ENCODE measurements around the gene SECISBP2. TPM values are rescaled to one million over a fixed set of nuclear protein-coding genes. Genes with fewer than 3 reads are reported as not detected.

Gene SECISBP2
- total RNA-seq, 2 experiments from 2014 or later: 56.4 to 59.4 TPM

DNA sequence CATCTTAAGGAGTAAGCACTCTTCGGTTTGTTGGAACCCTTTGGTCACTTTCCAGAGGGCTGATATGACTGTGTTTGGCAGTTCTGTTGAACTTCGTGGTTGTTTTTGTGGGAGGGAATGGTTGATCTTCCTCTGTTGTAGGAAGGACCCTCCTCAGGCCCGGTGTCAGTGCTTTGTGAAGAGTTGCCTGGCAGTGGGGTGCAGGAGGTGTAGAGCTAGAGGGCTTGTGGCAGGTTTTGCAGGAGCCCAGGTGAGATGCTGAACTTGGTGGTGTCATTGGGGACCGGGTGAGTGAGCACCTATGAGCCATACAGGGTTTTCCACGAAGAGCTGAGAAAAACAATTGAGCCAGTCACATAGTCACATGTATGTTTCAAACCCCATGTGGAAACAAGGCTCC lies 27.2 kb downstream of the SECISBP2 start:
- no peaks in the 10 kb centered on the region for H3K9me3 Mint-ChIP-seq
- H3K36me3 Mint-ChIP-seq: peaks cover 64% of the 10 kb centered on the region
- no peaks in the 10 kb centered on the region for H3K27me3 Mint-ChIP-seq
- no peak for ATAC-seq (ENCODE audit: low read depth)
- DNase-seq: no peak
- H3K27ac Mint-ChIP-seq: no peak overlapping the region
- H3K4me1 Mint-ChIP-seq: peaks cover 7% of the 10 kb centered on the region
- H3K4me3 Mint-ChIP-seq: no peak overlapping the region
- POLR2A ChIA-PET: no interaction called here

DNA sequence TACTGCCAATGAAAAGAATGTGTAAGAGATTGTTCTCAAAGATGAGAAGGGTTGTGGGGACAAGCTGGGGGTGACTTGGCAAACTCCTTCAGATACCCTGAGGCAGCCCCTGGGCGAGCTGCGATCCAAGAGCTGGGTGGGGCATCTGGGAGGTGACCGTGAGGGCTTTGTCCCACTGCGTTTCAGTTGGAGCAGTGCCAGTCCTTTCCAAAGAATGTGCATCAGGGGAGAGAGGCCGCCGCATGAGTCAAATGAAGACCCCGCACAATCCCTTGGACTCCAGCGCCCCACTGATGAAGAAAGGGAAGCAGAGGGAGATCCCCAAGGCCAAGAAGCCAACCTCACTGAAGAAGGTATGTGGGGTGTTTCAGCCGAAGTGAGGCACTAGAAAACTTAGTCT lies 28.4 kb downstream of the SECISBP2 start:
- H3K4me3 Mint-ChIP-seq: no peak overlapping the region
- DNase-seq (no peak), ATAC-seq (ENCODE audit: low read depth) (no peak)
- H3K36me3 Mint-ChIP-seq: peaks cover 67% of the 10 kb centered on the region
- H3K9me3 Mint-ChIP-seq: no peaks in the 10 kb centered on the region
- POLR2A ChIA-PET: no interaction called here
- H3K4me1 Mint-ChIP-seq: peaks cover 7% of the 10 kb centered on the region
- H3K27ac Mint-ChIP-seq: no peak overlapping the region
- no peaks in the 10 kb centered on the region for H3K27me3 Mint-ChIP-seq

DNA sequence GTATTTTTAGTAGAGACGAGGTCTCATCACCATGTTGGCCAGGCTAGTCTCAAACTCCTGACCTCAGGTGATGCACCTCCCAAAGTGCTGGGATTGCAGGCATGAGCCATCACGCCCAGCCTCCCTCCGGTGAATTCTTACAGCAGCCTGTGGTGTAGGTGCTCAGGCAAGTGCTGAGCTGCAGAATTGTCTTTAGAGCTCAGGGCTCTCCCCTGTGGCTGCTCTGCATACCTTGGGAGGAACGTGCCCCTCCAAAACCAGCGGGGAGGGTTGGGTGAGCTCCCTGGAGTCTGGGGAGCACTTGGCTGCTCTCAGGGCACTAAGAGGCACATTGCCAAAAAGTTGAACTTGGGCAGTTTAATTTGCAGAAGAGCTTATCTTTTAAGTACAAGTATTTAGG lies 29.4 kb downstream of the SECISBP2 start:
- DNase-seq (no peak), ATAC-seq (ENCODE audit: low read depth) (no peak)
- H3K4me1 Mint-ChIP-seq: peaks cover 12% of the 10 kb centered on the region
- H3K9me3 Mint-ChIP-seq: no peaks in the 10 kb centered on the region
- no peaks in the 10 kb centered on the region for H3K27me3 Mint-ChIP-seq
- H3K27ac Mint-ChIP-seq: no peak overlapping the region
- peaks cover 61% of the 10 kb centered on the region for H3K36me3 Mint-ChIP-seq
- H3K4me3 Mint-ChIP-seq: no peak overlapping the region
- POLR2A ChIA-PET: no interaction called here

DNA sequence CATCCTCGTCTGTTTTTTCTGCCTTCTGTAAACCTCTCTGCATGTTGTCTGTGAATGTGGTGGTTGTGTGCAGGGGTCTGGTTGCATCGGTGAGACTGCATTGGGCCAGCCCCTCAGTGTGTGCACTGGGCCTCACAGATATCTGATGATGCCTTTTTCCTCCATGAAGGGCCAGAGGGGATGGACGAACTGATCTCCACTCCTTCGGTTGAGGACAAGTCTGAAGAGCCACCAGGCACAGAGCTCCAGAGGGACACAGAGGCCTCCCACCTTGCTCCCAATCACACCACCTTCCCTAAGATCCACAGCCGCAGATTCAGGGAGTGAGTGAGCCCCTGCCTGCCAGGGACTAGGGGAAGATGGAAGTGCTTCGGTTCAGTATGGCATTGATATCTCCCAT lies 31.3 kb downstream of the SECISBP2 start:
- H3K27ac Mint-ChIP-seq: no peak overlapping the region
- DNase-seq (no peak), ATAC-seq (ENCODE audit: low read depth) (no peak)
- no peaks in the 10 kb centered on the region for H3K27me3 Mint-ChIP-seq
- H3K36me3 Mint-ChIP-seq: peaks cover 48% of the 10 kb centered on the region
- no peaks in the 10 kb centered on the region for H3K9me3 Mint-ChIP-seq
- peaks cover 15% of the 10 kb centered on the region for H3K4me1 Mint-ChIP-seq
- POLR2A ChIA-PET: no interaction called here
- no peak overlapping the region for H3K4me3 Mint-ChIP-seq

DNA sequence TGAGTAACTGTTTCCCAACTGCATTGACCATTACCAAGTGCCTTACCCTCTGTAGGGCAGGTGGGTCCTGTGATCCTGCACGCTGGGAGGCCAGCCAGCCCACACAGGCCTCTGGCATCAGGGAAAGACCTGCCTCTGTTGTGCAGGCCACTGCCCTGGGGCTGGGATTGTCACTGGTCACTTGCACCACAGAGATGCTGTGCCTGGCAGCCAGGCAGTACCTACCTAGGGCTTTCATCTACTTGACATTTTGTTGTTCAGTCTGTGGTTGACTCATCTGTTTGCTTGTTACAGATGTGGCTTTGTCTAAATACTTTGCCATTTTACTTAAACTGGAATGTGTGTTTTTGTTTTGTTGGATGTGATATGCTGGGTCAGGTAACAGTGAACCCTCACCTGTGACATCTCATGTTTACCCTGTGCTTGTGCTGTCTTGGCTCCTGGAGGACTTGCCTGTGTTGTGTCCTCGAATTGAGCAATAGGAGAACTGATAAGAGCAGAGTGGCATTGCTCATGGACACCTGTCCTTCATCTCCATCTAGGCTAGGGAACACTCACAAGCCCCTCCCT lies 32.8 kb downstream of the SECISBP2 start:
- no peaks in the 10 kb centered on the region for H3K27me3 Mint-ChIP-seq
- DNase-seq: no peak
- ATAC-seq (ENCODE audit: low read depth): no peak
- H3K9me3 Mint-ChIP-seq: no peaks in the 10 kb centered on the region
- POLR2A ChIA-PET: no interaction called here
- peaks cover 12% of the 10 kb centered on the region for H3K4me1 Mint-ChIP-seq
- no peak overlapping the region for H3K4me3 Mint-ChIP-seq
- peaks cover 40% of the 10 kb centered on the region for H3K36me3 Mint-ChIP-seq
- no peak overlapping the region for H3K27ac Mint-ChIP-seq

DNA sequence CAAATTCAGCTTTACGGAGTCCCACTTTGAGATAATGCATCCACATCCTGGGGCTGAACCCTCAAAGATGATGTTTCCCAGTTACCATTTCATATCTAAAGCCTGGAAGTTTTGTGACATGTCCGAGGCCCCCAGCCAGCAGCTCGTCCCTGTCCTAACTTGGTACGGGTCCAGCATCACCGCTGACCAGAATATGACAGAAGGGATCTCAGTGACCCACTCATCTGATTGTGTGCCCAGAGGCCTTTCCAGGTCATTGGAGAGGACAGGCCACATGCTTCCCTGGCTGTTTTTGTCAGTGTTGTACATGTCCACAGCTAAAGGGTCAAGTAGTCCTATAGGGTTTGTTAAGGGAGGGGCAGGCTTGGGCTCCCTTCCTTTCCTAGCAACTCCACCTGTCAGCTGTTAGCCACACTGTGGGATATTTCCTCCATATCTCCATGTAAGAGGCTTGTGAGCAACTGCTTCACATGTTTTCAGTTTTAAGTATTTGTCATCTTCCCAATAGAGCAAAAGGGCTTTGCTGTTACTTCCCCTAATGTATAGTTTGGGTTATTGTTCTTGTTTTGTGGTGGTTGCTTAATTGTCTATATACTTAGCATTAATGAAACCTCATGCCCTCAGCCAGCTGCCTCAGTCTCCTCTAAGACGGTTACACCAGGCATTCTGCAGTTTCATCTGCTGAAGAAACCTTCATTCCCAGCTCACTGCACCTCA lies 33.4 kb downstream of the SECISBP2 start:
- H3K4me3 Mint-ChIP-seq: no peak overlapping the region
- H3K27ac Mint-ChIP-seq: peak overlapping the region; percentile 91
- no peaks in the 10 kb centered on the region for H3K27me3 Mint-ChIP-seq
- no peak for DNase-seq
- ATAC-seq (ENCODE audit: low read depth): no peak
- H3K4me1 Mint-ChIP-seq: peaks cover 19% of the 10 kb centered on the region
- H3K9me3 Mint-ChIP-seq: no peaks in the 10 kb centered on the region
- peaks cover 43% of the 10 kb centered on the region for H3K36me3 Mint-ChIP-seq
- POLR2A ChIA-PET: interaction anchor here (0.6 to 1.1 kb wide), 2 partner anchors 21 to 40 kb away, joined by 3 to 4 read pairs; no protein-coding TSS in a partner anchor

DNA sequence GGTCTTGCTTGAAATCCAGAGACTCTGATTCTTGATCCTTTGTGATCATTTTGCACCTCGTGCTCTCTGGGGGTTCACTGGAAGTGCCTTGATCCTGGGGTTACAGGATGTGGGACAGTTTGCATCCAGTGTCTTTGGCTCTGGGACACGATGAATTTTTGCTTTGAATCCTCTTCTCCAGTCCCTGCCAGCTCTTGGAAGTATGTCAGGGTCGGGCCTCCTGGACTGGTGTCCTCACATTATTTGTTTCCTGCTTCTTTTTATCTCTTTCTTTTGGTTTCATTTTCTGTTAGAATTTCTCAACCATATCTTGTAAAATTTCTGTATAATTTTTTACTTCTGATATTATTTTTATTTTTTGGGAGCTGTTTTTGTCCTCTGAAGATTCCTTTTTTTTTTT lies 34.2 kb downstream of the SECISBP2 start:
- DNase-seq (no peak), ATAC-seq (ENCODE audit: low read depth) (no peak)
- peak overlapping the region; percentile 73 for H3K4me3 Mint-ChIP-seq
- H3K9me3 Mint-ChIP-seq: no peaks in the 10 kb centered on the region
- peaks cover 41% of the 10 kb centered on the region for H3K36me3 Mint-ChIP-seq
- no peaks in the 10 kb centered on the region for H3K27me3 Mint-ChIP-seq
- H3K27ac Mint-ChIP-seq: peak overlapping the region; percentile 91
- POLR2A ChIA-PET: interaction anchor here (0.6 to 1.1 kb wide), 2 partner anchors 16 to 20 kb away, joined by 3 to 4 read pairs; no protein-coding TSS in a partner anchor
- H3K4me1 Mint-ChIP-seq: peaks cover 26% of the 10 kb centered on the region

DNA sequence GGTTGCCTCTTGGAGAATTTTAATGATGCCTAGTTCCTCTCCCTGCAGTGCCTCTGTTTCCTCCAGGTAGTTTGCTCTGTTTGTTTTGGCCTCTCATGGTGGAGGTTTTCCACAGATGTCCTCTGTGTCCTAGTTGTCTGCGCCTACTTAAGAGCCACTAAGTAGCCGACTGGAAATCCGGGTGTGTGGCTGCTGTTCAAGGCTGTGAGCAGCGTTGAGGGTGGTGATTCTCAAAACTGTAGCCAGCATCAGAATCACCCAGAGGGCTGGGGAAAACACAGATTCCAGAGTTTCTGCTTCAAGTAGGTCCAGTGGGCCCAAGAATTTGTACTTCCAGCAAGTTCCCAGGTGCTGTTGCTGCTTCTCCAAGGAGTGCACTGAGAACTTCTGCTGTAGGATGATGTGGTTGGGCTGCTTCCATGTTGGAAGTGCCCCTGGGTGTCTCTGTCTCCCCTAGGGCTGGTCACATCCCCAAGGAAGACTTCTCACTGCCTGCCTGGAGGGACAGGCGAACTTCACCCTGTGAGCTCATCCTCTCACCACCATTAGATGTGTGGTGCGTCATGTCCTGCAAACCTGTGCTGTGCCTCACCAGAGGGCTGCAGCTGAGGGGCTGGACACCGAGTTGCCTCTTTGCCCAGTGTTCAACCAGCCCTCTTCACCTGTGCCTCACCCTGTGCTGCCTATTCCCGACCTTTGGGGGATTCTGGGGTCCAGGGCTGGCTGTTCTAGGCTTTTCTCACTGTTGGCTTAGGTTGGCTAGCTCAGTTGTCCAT lies 34.8 kb downstream of the SECISBP2 start:
- Mint-ChIP-seq H3K36me3 (peaks cover 43% of the 10 kb centered on the region), H3K4me3 (peak overlapping the region; percentile 73), H3K4me1 (peaks cover 31% of the 10 kb centered on the region)

DNA sequence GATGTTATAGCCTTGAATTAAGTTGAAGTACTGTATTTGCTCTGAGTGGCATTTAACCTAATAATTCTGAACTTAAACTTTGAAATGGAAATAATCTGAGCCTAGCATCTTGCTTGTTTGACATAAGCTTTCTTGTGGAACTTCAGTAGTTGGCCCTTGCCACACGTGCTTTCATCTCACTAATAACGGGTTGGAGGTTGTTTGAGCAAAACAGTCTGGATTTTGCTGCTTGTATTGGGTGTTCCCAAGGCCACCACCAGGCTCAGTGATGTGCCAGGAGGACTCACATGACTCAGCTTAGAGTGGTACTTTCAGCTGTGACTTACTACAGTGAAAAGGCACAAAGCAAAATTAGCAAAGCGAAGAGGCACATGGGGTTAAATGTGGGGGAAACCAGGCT lies 35.7 kb downstream of the SECISBP2 start:
- H3K9me3 Mint-ChIP-seq: no peaks in the 10 kb centered on the region
- POLR2A ChIA-PET: interaction anchor here (1.2 kb wide), 1 partner anchor 35 kb away, joined by 3 read pairs; no protein-coding TSS in a partner anchor
- ATAC-seq (ENCODE audit: low read depth): no peak
- no peak overlapping the region for H3K4me3 Mint-ChIP-seq
- H3K36me3 Mint-ChIP-seq: peaks cover 45% of the 10 kb centered on the region
- peak overlapping the region; percentile 56 for H3K27ac Mint-ChIP-seq
- H3K4me1 Mint-ChIP-seq: peaks cover 33% of the 10 kb centered on the region
- no peaks in the 10 kb centered on the region for H3K27me3 Mint-ChIP-seq
- no peak for DNase-seq

More for the DNA sequence above, 34.8 kb downstream of the SECISBP2 start:
- no peak for DNase-seq
- ATAC-seq (ENCODE audit: low read depth): no peak
- H3K27ac Mint-ChIP-seq: peak overlapping the region; percentile 91
- H3K9me3 Mint-ChIP-seq: no peaks in the 10 kb centered on the region
- POLR2A ChIA-PET: interaction anchor here (0.6 to 1.2 kb wide), 3 partner anchors 16 to 34 kb away, joined by 3 to 4 read pairs (median 3); no protein-coding TSS in a partner anchor
- H3K27me3 Mint-ChIP-seq: no peaks in the 10 kb centered on the region

DNA sequence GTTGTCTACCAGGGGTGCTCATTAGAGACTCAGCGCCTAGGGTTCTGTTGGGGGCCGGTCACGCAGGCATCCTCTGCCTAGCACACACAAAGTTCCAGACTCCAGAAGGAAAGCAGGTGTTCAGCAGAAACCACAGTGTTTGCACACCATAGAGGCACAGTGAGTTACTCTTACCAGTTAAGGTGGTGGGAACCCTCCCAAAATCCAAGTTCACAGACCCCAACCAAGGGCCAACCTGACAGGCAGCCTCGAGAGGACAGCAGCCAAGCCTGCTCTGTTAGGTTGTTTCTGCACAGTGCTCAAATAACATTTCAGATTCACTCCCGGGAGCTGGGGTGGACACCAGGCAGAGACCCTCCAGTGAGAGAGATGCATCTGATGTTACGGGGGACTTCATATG lies 36.2 kb downstream of the SECISBP2 start:
- no peak overlapping the region for H3K27ac Mint-ChIP-seq
- DNase-seq: no peak
- H3K4me3 Mint-ChIP-seq: no peak overlapping the region
- no peak for ATAC-seq (ENCODE audit: low read depth)
- no peaks in the 10 kb centered on the region for H3K9me3 Mint-ChIP-seq
- H3K36me3 Mint-ChIP-seq: peaks cover 46% of the 10 kb centered on the region
- POLR2A ChIA-PET: interaction anchor here (1.2 kb wide), 1 partner anchor 36 kb away, joined by 3 read pairs; no protein-coding TSS in a partner anchor
- H3K27me3 Mint-ChIP-seq: no peaks in the 10 kb centered on the region
- H3K4me1 Mint-ChIP-seq: peaks cover 33% of the 10 kb centered on the region

DNA sequence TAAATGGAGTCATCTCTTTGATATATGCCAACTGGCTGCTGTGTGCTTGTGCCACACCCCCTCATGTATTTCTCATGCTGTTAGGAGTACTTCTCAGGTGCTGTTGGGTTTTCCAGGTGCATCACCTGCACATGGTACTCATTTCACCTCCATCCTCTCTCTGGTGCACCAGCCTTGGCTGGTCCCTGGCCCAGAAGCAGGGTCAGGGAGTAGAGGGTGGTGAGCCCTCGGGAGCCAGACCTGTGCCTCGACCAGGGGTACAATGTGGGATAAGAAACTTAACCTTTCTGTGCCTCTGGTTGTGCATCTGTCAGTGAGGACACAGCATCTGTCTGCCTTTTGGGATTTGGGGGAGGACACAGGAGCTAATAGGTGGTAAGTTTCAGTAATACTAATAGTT lies 38.5 kb downstream of the SECISBP2 start:
- H3K9me3 Mint-ChIP-seq: no peaks in the 10 kb centered on the region
- ATAC-seq (ENCODE audit: low read depth): no peak
- no peak overlapping the region for H3K27ac Mint-ChIP-seq
- no peaks in the 10 kb centered on the region for H3K27me3 Mint-ChIP-seq
- DNase-seq: no peak
- peaks cover 48% of the 10 kb centered on the region for H3K36me3 Mint-ChIP-seq
- peaks cover 41% of the 10 kb centered on the region for H3K4me1 Mint-ChIP-seq
- POLR2A ChIA-PET: no interaction called here
- H3K4me3 Mint-ChIP-seq: no peak overlapping the region

DNA sequence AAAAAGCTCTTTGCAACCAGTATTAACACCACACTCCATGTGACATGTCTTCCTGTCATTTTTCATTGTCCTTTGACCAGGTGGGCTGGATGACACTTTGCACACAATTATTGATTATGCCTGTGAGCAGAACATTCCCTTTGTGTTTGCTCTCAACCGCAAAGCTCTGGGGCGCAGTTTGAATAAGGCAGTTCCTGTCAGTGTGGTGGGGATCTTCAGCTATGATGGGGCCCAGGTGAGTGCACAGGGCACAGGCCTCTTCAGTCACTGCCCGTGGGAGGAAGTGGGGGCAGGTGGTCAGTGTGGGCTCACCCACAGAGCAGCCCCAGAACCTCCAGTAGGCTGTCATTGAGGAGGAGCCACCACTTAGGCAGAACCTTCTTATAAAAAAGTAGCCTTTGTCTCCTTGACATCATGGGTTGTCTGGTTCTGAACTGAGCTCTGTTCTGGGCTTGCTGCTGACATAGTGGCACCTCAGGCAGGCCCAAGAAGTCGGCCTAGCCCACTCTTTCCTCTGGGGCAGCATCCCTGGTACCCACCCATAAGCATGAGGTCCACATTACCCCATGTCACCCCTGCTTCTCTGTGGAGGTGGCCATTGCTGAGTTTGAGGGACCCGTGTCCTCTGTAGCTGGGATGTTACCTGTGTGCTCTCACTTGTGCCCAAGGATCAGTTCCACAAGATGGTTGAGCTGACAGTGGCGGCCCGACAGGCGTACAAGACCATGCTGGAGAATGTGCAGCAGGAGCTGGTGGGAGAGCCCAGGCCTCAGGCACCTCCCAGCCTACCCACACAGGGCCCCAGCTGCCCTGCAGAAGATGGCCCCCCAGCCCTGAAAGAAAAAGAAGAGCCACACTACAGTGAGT lies 39.3 kb downstream of the SECISBP2 start:
- Mint-ChIP-seq H3K9me3 (no peaks in the 10 kb centered on the region), H3K4me1 (peaks cover 33% of the 10 kb centered on the region), H3K27me3 (no peaks in the 10 kb centered on the region), H3K36me3 (peaks cover 45% of the 10 kb centered on the region), H3K4me3 (peak overlapping the region; percentile 28), H3K27ac (peak overlapping the region; percentile 81)
- peak; percentile 67 for DNase-seq
- ATAC-seq (ENCODE audit: low read depth): peak; percentile 76
- POLR2A ChIA-PET: no interaction called here

DNA sequence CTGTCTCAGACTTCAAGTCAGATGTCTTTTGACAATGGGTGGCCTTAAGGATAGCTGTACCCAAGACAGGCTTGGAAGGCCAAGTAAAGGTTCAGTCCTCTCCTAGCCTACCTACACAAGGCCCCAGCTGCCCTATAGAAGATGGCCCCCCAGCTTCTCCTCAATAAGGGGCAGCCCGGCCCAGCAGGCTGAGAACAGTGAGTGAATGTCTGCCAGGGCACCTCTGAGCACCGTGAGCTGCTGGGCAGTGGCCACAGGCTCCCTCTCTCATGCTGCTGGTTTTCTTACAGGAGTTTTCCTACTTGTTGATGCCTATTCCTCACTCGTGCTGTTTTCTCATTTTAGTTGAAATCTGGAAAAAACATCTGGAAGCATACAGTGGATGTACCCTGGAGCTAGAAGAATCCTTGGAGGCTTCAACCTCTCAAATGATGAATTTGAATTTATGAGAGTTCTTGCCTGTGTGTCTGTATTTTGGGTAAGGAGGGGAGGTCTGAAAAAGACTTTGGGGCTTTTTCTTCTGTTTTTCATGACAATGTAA lies 40.1 kb downstream of the SECISBP2 start:
- no peak for ATAC-seq (ENCODE audit: low read depth)
- H3K4me1 Mint-ChIP-seq: peaks cover 29% of the 10 kb centered on the region

More for the DNA sequence above, 40.1 kb downstream of the SECISBP2 start:
- H3K36me3 Mint-ChIP-seq: peaks cover 43% of the 10 kb centered on the region
- no peaks in the 10 kb centered on the region for H3K9me3 Mint-ChIP-seq
- H3K27ac Mint-ChIP-seq: no peak overlapping the region
- H3K4me3 Mint-ChIP-seq: no peak overlapping the region
- POLR2A ChIA-PET: no interaction called here
- no peaks in the 10 kb centered on the region for H3K27me3 Mint-ChIP-seq
- no peak for DNase-seq

Data from activated naive CD8-positive, alpha-beta T cell treated with anti-CD3 and anti-CD28 coated beads, Interleukin-2, amount 10 ng/mL, durations not matched to agents 7 days and 5 days (primary cell).